ENCODE results near the gene GSTO1. TPM values are rescaled to one million over a fixed set of nuclear protein-coding genes. Genes with fewer than 3 reads are reported as not detected.

Gene GSTO1
- total and polyA plus RNA-seq, 2 of the 13 experiments (the other 11 are each of a cell fraction or from before 2014, with no cell fraction given) = 228 to 300 TPM

DNA sequence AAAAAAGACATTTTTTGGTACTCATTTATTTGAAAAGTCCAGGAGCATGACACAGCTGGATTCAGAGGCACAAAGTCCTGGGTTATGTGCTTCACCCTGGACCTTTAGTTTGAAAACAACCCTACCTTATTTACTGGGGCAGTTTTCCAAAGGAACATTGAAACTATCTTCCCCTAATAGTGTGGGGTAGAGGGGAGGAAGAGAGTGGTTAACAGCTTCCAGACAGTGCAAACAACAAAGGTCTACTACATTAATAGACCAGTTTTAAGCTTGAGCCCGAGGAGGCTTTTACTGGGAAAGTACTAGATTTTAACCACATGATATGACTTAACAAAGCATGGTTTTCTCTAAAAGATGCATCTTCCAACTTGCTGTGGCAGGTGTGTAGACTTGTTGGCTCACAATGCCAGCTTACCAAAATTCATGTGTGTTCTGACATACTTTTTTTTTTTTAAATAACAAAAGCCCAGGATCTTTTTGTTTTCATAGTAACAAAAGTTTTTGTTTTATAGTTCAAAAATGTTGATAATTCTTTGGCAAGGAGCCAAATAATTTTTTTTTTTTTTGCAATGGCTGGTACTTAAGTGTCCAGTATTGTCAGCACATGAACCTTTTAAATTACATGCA is 1.8 kb downstream of the GSTO1 start (continued):
- TF ChIP-seq, protein P1, sequence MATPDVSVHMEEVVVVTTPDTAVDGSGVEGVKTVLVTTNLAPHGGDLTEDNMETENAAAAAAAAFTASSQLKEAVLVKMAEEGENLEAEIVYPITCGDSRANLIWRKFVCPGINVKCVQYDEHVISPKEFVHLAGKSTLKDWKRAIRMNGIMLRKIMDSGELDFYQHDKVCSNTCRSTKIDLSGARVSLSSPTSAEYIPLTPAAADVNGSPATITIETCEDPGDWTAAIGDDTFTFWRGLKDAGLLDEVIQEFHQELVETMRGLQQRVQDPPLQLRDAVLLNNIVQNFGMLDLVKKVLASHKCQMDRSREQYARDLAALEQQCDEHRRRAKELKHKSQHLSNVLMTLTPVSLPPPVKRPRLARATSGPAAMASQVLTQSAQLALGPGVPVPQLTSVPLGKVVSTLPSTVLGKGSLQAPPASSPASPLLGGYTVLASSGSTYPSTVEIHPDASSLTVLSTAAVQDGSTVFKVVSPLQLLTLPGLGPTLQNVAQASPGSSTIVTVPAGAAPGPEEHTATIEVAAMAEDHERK (CRISPR knock-in tag; IDR thresholded peaks at IDR 0.05; ENCODE audit: low read depth) = no peak
- TF ChIP-seq HDAC2 (CRISPR knock-in tag; IDR thresholded peaks at IDR 0.05) (peak; percentile 30; the same call in 1 of the 2 replicates), ZNF788 (CRISPR knock-in tag; IDR thresholded peaks at IDR 0.05; ENCODE audit: borderline replicate concordance) (no peak), HNF4G (IDR thresholded peaks at IDR 0.05; ENCODE audit: borderline replicate concordance, low read depth, low read length) (peak; percentile 53; the same call in 1 of the 2 replicates), HNF4G (CRISPR knock-in tag; IDR thresholded peaks at IDR 0.05; ENCODE audit: borderline replicate concordance, low read depth) (no peak; the same call in 1 of the 2 replicates), MIXL1 (CRISPR knock-in tag; IDR thresholded peaks at IDR 0.05) (peak; percentile 31; the same call in 1 of the 2 replicates), ISL2 (CRISPR knock-in tag; IDR thresholded peaks at IDR 0.05) (peak; percentile 35; the same call in 1 of the 2 replicates), NFIC (IDR thresholded peaks at IDR 0.05; ENCODE audit: low read length) (peak; percentile 73), RXRB (CRISPR knock-in tag; IDR thresholded peaks at IDR 0.05; ENCODE audit: borderline replicate concordance) (peak; percentile 30; the same call in 1 of the 2 replicates), PHF21A (CRISPR knock-in tag; IDR thresholded peaks at IDR 0.05) (peak; percentile 20; the same call in 1 of the 2 replicates), MED1 (CRISPR knock-in tag; IDR thresholded peaks at IDR 0.05) (peak; percentile 66), GATAD1 (CRISPR knock-in tag; IDR thresholded peaks at IDR 0.05) (no peak), FIP1L1 (IDR thresholded peaks at IDR 0.05; ENCODE audit: borderline replicate concordance, insufficient read depth, low read depth, low read length) (no peak), FOXJ3 (CRISPR knock-in tag; IDR thresholded peaks at IDR 0.05; ENCODE audit: borderline replicate concordance) (peak; percentile 57; the same call in 1 of the 2 replicates), FOXK1 (CRISPR knock-in tag; IDR thresholded peaks at IDR 0.05; ENCODE audit: borderline replicate concordance, low read depth) (peak; percentile 50; the same call in 1 of the 2 replicates), HNF4A (CRISPR knock-in tag; IDR thresholded peaks at IDR 0.05) (peak; percentile 75), RARA (CRISPR knock-in tag; IDR thresholded peaks at IDR 0.05) (peak; percentile 66), GATAD2A (CRISPR knock-in tag; IDR thresholded peaks at IDR 0.05) (peak; percentile 62)
- TF ChIP-seq, protein P2, sequence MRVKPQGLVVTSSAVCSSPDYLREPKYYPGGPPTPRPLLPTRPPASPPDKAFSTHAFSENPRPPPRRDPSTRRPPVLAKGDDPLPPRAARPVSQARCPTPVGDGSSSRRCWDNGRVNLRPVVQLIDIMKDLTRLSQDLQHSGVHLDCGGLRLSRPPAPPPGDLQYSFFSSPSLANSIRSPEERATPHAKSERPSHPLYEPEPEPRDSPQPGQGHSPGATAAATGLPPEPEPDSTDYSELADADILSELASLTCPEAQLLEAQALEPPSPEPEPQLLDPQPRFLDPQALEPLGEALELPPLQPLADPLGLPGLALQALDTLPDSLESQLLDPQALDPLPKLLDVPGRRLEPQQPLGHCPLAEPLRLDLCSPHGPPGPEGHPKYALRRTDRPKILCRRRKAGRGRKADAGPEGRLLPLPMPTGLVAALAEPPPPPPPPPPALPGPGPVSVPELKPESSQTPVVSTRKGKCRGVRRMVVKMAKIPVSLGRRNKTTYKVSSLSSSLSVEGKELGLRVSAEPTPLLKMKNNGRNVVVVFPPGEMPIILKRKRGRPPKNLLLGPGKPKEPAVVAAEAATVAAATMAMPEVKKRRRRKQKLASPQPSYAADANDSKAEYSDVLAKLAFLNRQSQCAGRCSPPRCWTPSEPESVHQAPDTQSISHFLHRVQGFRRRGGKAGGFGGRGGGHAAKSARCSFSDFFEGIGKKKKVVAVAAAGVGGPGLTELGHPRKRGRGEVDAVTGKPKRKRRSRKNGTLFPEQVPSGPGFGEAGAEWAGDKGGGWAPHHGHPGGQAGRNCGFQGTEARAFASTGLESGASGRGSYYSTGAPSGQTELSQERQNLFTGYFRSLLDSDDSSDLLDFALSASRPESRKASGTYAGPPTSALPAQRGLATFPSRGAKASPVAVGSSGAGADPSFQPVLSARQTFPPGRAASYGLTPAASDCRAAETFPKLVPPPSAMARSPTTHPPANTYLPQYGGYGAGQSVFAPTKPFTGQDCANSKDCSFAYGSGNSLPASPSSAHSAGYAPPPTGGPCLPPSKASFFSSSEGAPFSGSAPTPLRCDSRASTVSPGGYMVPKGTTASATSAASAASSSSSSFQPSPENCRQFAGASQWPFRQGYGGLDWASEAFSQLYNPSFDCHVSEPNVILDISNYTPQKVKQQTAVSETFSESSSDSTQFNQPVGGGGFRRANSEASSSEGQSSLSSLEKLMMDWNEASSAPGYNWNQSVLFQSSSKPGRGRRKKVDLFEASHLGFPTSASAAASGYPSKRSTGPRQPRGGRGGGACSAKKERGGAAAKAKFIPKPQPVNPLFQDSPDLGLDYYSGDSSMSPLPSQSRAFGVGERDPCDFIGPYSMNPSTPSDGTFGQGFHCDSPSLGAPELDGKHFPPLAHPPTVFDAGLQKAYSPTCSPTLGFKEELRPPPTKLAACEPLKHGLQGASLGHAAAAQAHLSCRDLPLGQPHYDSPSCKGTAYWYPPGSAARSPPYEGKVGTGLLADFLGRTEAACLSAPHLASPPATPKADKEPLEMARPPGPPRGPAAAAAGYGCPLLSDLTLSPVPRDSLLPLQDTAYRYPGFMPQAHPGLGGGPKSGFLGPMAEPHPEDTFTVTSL (CRISPR knock-in tag; IDR thresholded peaks at IDR 0.05; ENCODE audit: borderline replicate concordance) = peak; percentile 74; the same call in 1 of the 2 replicates

All from HepG2 (cell line).